ENCODE results near the gene EEF1A2. TPM values are rescaled to one million over a fixed set of nuclear protein-coding genes. Genes with fewer than 3 reads are reported as not detected.

Gene EEF1A2
- total RNA-seq, 4 donors from 2014 or later, result not detected

GRCh38 chr20:63462244-63462643 is 36.6 kb downstream of the EEF1A2 start:
- Histone ChIP-seq H3K4me3 (no peak overlapping the region), H3K27ac (no peak overlapping the region), H3K4me1 (no peaks in the 10 kb centered on the region), H3K27me3 (peaks cover 0 to 85% of the 10 kb centered on the region in 2 donors), H3K36me3 (no peaks in the 10 kb centered on the region), H3K9me3 (no peaks in the 10 kb centered on the region)
- DNase-seq (ENCODE audit: low spot score in 2 of 2), result no peak
- TF ChIP-seq CTCF (IDR thresholded peaks at IDR 0.05) (no peak), EP300 (IDR thresholded peaks at IDR 0.05) (no peak), POLR2A (IDR thresholded peaks at IDR 0.05) (no peak)
- WGBS, 2 donors, result 56 to 89% methylated on average over 2 of the region's 2 CpGs

GRCh38 chr20:63461104-63461763 is 37.6 kb downstream of the EEF1A2 start:
- H3K4me3 ChIP-seq, result no peak overlapping the region
- no peak for TF ChIP-seq EP300 (IDR thresholded peaks at IDR 0.05)
- no peak for TF ChIP-seq POLR2A (IDR thresholded peaks at IDR 0.05)
- TF ChIP-seq CTCF (IDR thresholded peaks at IDR 0.05), result no peak
- no peaks in the 10 kb centered on the region for H3K9me3 ChIP-seq
- WGBS, 2 donors, result 35 to 38% methylated on average over 15 to 21 of the region's 22 CpGs
- H3K27me3 ChIP-seq, result peaks cover 0 to 86% of the 10 kb centered on the region in 2 donors
- no peaks in the 10 kb centered on the region for H3K4me1 ChIP-seq
- no peak for DNase-seq (ENCODE audit: low spot score in 2 of 2)
- no peaks in the 10 kb centered on the region for H3K36me3 ChIP-seq
- H3K27ac ChIP-seq, result no peak overlapping the region

GRCh38 chr20:63459070-63459380 is 39.9 kb downstream of the EEF1A2 start:
- WGBS, 2 donors, result 80% methylated on average over 17 of the region's 17 CpGs

GRCh38 chr20:63458170-63459069 is 40.5 kb downstream of the EEF1A2 start:
- DNase-seq (ENCODE audit: low spot score in 2 of 2), result no peak
- 89% methylated on average over 30 to 36 of the region's 36 CpGs for WGBS, 2 donors
- Histone ChIP-seq H3K27me3 (peaks cover 0 to 89% of the 10 kb centered on the region in 2 donors), H3K4me1 (peaks cover 0 to 14% (median 0%) of the 10 kb centered on the region in 4 donors), H3K27ac (no peak overlapping the region), H3K9me3 (no peaks in the 10 kb centered on the region), H3K36me3 (no peaks in the 10 kb centered on the region), H3K4me3 (no peak overlapping the region)
- TF ChIP-seq EP300 (IDR thresholded peaks at IDR 0.05) (no peak), CTCF (IDR thresholded peaks at IDR 0.05) (no peak), POLR2A (IDR thresholded peaks at IDR 0.05) (no peak)

More at GRCh38 chr20:63459070-63459380, 39.9 kb downstream of the EEF1A2 start:
- no peak for DNase-seq (ENCODE audit: low spot score in 2 of 2)
- TF ChIP-seq EP300 (IDR thresholded peaks at IDR 0.05) (no peak), CTCF (IDR thresholded peaks at IDR 0.05) (no peak), POLR2A (IDR thresholded peaks at IDR 0.05) (no peak)
- peaks cover 0 to 8% (median 0%) of the 10 kb centered on the region in 4 donors for H3K4me1 ChIP-seq
- H3K27me3 ChIP-seq, result peaks cover 0 to 89% of the 10 kb centered on the region in 2 donors
- H3K27ac ChIP-seq, result no peak overlapping the region
- H3K9me3 ChIP-seq, result no peaks in the 10 kb centered on the region
- H3K4me3 ChIP-seq, result no peak overlapping the region
- no peaks in the 10 kb centered on the region for H3K36me3 ChIP-seq

- Histone ChIP-seq H3K27ac (no peak overlapping the region), H3K4me3 (no peak overlapping the region), H3K36me3 (no peaks in the 10 kb centered on the region), H3K9me3 (no peaks in the 10 kb centered on the region), H3K4me1 (peaks cover 0 to 20% (median 0%) of the 10 kb centered on the region in 4 donors), H3K27me3 (peaks cover 0 to 89% of the 10 kb centered on the region in 2 donors)
- TF ChIP-seq CTCF (IDR thresholded peaks at IDR 0.05) (no peak), EP300 (IDR thresholded peaks at IDR 0.05) (no peak), POLR2A (IDR thresholded peaks at IDR 0.05) (no peak)
- peak in 1 of 2 donors; percentile 7 for DNase-seq (ENCODE audit: low spot score in 2 of 2)
- WGBS, 2 donors, result 69 to 79% methylated on average over 2 to 10 of the region's 17 CpGs
Observed at GRCh38 chr20:63457737-63458136, 41.1 kb downstream of the EEF1A2 start.

Data from tibial nerve (tissue), 4 donors.